ENCODE results near the gene TSGA10. TPM values are rescaled to one million over a fixed set of nuclear protein-coding genes. Genes with fewer than 3 reads are reported as not detected.
"Not testable (repeated sequence)": the region's sequence is repeated elsewhere in the genome, so short reads cannot be mapped to it uniquely, and the experiment has no call there.

TSGA10 gene
- polyA plus RNA-seq, 2 donors: 1.7 to 3.2 TPM

DNA sequence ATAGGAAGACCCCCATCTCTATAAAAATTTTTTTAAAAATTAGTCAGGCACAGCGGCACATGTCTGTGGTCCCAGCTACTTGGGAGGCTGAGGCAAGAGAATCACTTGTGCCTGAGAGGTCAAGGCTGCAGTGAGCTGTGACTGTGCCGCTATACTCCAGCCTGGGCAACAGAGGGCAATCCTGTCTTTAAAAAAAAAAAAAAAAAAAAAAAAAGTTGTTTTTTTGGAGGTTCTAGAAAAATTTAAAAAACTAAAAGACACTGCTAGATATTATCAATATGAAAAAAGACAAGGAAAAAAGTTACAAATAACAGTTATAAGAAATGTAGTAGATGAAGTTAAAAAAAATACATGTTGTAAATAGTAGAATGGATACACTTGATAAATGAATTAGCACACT lies 69.3 kb downstream of the TSGA10 start:
- Histone ChIP-seq H3K36me3 (ENCODE audit: control insufficient read depth in 2 of 2, insufficient read depth in 2 of 2, low read length in 1 of 2) (no peaks in the 10 kb centered on the region), H3K27ac (ENCODE audit: low read depth in 2 of 2, low read length in 1 of 2) (no peak overlapping the region), H3K4me3 (ENCODE audit: low read depth in 1 of 2, low read length in 2 of 2) (no peak overlapping the region), H3K4me1 (ENCODE audit: control insufficient read depth in 2 of 2, insufficient read depth in 2 of 2, low read length in 1 of 2) (no peaks in the 10 kb centered on the region), H3K9me3 (ENCODE audit: control insufficient read depth in 2 of 2, insufficient read depth in 1 of 2, low read depth in 1 of 2, low read length in 1 of 2) (no peaks in the 10 kb centered on the region), H3K27me3 (ENCODE audit: control insufficient read depth in 1 of 2, insufficient read depth in 2 of 2, low read length in 2 of 2) (no peaks in the 10 kb centered on the region)
- WGBS, 2 donors: 89 to 91% methylated on average over 2 of the region's 2 CpGs

DNA sequence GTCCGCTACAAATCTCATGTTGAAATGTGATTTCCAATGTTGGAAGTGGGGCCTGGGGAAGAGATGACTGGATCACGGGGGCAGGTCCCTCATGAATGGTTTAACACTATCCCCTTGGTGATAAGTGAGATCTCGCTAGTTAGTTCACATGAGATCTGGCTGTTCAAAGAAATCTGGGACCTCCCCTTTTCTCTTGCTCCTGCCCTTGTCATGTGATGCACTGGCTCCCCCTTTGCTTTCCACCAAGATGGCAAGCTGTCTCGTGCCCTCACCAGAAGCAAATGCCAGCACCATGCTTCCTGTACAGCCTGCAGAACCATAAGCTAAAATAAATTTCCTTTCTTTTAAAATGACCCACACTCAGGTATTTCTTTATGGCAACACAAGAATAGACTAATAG lies 70.5 kb downstream of the TSGA10 start:
- 72 to 78% methylated on average over 4 of the region's 4 CpGs for WGBS, 2 donors
- Histone ChIP-seq H3K4me1 (ENCODE audit: control insufficient read depth in 2 of 2, insufficient read depth in 2 of 2, low read length in 1 of 2) (no peaks in the 10 kb centered on the region), H3K27ac (ENCODE audit: low read depth in 2 of 2, low read length in 1 of 2) (no peak overlapping the region), H3K4me3 (ENCODE audit: low read depth in 1 of 2, low read length in 2 of 2) (no peak overlapping the region), H3K9me3 (ENCODE audit: control insufficient read depth in 2 of 2, insufficient read depth in 1 of 2, low read depth in 1 of 2, low read length in 1 of 2) (no peaks in the 10 kb centered on the region), H3K27me3 (ENCODE audit: control insufficient read depth in 1 of 2, insufficient read depth in 2 of 2, low read length in 2 of 2) (no peaks in the 10 kb centered on the region), H3K36me3 (ENCODE audit: control insufficient read depth in 2 of 2, insufficient read depth in 2 of 2, low read length in 1 of 2) (no peaks in the 10 kb centered on the region)

DNA sequence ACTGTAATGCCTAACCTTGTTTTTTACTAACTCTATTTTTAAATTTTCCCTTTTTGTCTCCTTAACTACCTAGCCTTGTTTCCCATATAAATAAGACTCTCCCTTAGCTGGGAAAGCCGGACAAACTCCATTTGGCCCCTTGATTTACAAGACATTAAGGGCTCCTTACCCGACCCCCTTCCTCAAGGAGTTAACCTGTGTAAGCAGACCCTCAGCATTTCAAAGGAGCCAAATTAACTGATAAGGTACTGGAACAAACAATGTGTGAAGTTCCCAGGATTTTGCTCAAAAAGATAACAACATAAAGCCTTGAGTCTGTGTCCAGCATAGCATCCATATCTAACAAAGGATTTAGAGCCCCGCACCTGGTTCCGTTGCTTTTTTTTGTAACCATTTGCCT lies 72.9 kb downstream of the TSGA10 start:
- Histone ChIP-seq H3K27me3 (ENCODE audit: control insufficient read depth in 1 of 2, insufficient read depth in 2 of 2, low read length in 2 of 2) (no peaks in the 10 kb centered on the region), H3K36me3 (ENCODE audit: control insufficient read depth in 2 of 2, insufficient read depth in 2 of 2, low read length in 1 of 2) (no peaks in the 10 kb centered on the region), H3K27ac (ENCODE audit: low read depth in 2 of 2, low read length in 1 of 2) (no peak overlapping the region), H3K9me3 (ENCODE audit: control insufficient read depth in 2 of 2, insufficient read depth in 1 of 2, low read depth in 1 of 2, low read length in 1 of 2) (no peaks in the 10 kb centered on the region), H3K4me1 (ENCODE audit: control insufficient read depth in 2 of 2, insufficient read depth in 2 of 2, low read length in 1 of 2) (no peaks in the 10 kb centered on the region), H3K4me3 (ENCODE audit: low read depth in 1 of 2, low read length in 2 of 2) (no peak overlapping the region)
- WGBS, 2 donors: 59 to 65% methylated on average over 4 of the region's 4 CpGs

DNA sequence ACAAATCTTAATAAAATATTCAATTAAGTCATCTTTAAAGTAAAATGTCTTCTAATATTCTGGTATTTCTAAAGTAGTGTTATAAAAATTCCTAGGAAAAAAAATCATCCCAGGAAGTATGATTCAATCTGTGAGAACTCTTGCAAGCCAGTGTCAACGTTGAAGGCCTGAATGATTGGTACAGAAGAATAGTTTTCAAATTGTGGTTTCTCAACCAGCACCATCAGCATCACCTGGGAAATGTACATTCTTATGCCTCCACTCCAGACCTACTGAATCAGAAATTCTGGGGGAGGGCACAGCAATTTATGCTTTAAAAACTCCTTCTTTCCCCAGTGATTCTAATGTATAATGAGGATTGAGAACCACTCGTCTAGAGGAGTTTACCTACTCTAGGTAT lies 75.5 kb downstream of the TSGA10 start:
- H3K27me3 ChIP-seq (ENCODE audit: control insufficient read depth in 1 of 2, insufficient read depth in 2 of 2, low read length in 2 of 2): no peaks in the 10 kb centered on the region
- H3K4me3 ChIP-seq (ENCODE audit: low read depth in 1 of 2, low read length in 2 of 2): no peak overlapping the region
- no peaks in the 10 kb centered on the region for H3K4me1 ChIP-seq (ENCODE audit: control insufficient read depth in 2 of 2, insufficient read depth in 2 of 2, low read length in 1 of 2)
- H3K27ac ChIP-seq (ENCODE audit: low read depth in 2 of 2, low read length in 1 of 2): no peak overlapping the region
- H3K9me3 ChIP-seq (ENCODE audit: control insufficient read depth in 2 of 2, insufficient read depth in 1 of 2, low read depth in 1 of 2, low read length in 1 of 2): no peaks in the 10 kb centered on the region
- no peaks in the 10 kb centered on the region for H3K36me3 ChIP-seq (ENCODE audit: control insufficient read depth in 2 of 2, insufficient read depth in 2 of 2, low read length in 1 of 2)
- 58 to 67% methylated on average over 2 of the region's 2 CpGs for WGBS, 2 donors

DNA sequence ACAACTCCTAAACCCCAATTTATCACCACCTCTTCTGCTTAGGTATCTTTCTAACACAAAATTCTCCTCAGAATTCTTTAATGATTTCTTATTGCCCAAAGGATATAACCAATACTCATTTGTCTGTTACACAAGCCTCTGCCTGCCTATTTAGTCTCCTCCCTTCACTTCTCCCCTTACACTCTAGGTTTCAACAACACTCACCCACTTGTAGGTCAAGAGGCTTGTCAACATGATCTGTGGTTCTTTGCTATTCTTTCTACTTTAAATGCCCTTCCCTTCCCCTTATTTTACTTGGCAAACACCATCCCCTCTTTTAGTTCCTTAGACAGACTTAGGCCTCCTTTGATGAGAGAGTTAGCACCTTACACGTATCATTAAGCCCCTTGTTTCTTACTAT lies 82.2 kb downstream of the TSGA10 start:
- no peak overlapping the region for H3K4me3 ChIP-seq (ENCODE audit: low read depth in 1 of 2, low read length in 2 of 2)
- no peaks in the 10 kb centered on the region for H3K4me1 ChIP-seq (ENCODE audit: control insufficient read depth in 2 of 2, insufficient read depth in 2 of 2, low read length in 1 of 2)
- 70 to 88% methylated on average over 1 of the region's 1 CpG for whole genome bisulfite sequencing, 2 donors
- H3K9me3 ChIP-seq (ENCODE audit: control insufficient read depth in 2 of 2, insufficient read depth in 1 of 2, low read depth in 1 of 2, low read length in 1 of 2): no peaks in the 10 kb centered on the region
- no peaks in the 10 kb centered on the region for H3K36me3 ChIP-seq (ENCODE audit: control insufficient read depth in 2 of 2, insufficient read depth in 2 of 2, low read length in 1 of 2)
- H3K27ac ChIP-seq (ENCODE audit: low read depth in 2 of 2, low read length in 1 of 2): no peak overlapping the region
- H3K27me3 ChIP-seq (ENCODE audit: control insufficient read depth in 1 of 2, insufficient read depth in 2 of 2, low read length in 2 of 2): no peaks in the 10 kb centered on the region

DNA sequence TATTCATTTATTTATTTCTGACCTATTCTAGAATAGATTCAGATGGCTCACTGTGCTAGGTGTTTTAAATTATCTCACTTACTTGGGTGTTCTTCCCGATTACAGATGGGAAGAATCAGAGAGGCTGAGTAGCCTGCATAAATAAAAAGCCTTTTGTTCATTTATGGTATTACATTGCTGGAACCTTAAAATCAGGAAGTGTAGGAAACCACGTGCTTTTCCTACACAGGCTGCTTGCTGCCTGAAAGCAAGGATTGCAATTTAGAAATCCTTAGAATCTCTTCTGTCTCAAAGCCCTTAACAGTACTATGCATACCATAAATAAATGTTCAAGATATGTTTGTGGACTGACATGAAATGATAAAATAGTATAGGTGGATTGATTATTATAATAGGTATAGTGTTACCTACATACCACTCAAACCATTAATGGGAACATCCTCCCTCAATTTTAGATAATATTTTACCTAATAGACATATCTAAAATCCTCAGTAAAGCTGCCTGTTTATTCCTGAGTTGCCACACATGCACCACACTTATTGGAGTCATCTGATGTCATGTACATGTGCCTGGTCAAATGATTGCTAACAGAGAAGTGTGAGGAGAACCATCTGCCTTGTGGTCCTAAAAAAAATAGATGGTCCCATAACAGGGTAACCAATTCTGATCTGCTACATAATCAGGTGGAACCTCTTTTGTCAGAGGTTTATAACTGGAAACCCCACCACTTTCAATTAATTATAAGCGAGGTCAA lies 86.7 kb downstream of the TSGA10 start:
- Histone ChIP-seq H3K4me3 (ENCODE audit: low read depth in 1 of 2, low read length in 2 of 2) (no peak overlapping the region), H3K27me3 (ENCODE audit: control insufficient read depth in 1 of 2, insufficient read depth in 2 of 2, low read length in 2 of 2) (no peaks in the 10 kb centered on the region), H3K27ac (ENCODE audit: low read depth in 2 of 2, low read length in 1 of 2) (no peak overlapping the region), H3K4me1 (ENCODE audit: control insufficient read depth in 2 of 2, insufficient read depth in 2 of 2, low read length in 1 of 2) (no peaks in the 10 kb centered on the region), H3K36me3 (ENCODE audit: control insufficient read depth in 2 of 2, insufficient read depth in 2 of 2, low read length in 1 of 2) (no peaks in the 10 kb centered on the region), H3K9me3 (ENCODE audit: control insufficient read depth in 2 of 2, insufficient read depth in 1 of 2, low read depth in 1 of 2, low read length in 1 of 2) (no peaks in the 10 kb centered on the region)
- 77 to 78% methylated on average over 3 of the region's 3 CpGs for WGBS, 2 donors

DNA sequence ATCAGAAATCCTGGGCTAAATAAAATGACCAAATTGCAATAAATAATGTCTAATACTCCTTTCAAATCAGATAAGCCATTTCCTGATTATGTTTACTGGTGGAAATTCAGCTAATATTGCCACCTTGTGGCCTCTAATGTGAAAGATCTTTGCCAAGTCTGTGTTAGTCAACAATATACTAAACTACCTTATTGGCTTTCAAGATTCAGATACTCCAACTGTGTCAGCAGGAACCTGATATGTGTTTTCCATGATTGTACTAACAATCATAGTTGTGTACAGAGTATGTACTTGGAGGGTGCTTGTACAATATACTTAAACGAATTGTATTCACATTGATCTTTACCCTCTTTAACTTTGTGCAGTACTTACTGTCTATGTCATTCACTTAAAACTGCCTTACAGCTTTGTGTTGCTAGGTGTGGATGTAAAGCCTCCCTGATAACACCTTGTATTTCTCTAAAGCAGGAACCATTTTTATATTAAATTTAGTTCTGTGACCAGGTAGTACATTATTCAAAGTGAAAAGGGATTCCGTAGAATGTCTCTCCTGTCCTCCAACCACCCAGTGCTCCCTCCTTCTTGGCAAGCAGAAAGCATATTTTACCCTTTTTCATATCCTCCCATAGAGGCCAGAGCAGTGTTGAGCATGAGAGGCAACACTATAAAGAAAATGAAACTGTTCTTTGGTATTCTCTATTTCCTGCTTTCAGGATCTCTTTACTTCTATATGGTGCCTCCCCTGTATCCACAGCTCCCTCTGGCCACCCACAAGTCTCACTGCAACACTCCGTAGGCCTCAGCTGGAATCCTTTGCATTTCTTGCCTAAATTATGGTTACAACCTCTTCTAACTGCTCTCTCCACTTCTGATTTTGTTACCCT lies 88.4 kb downstream of the TSGA10 start:
- H3K36me3 ChIP-seq (ENCODE audit: control insufficient read depth in 2 of 2, insufficient read depth in 2 of 2, low read length in 1 of 2): no peaks in the 10 kb centered on the region
- peak overlapping the region in 1 of 2 donors; percentile 61 for H3K27ac ChIP-seq (ENCODE audit: low read depth in 2 of 2, low read length in 1 of 2)
- H3K27me3 ChIP-seq (ENCODE audit: control insufficient read depth in 1 of 2, insufficient read depth in 2 of 2, low read length in 2 of 2): no peaks in the 10 kb centered on the region
- 34 to 39% methylated on average over 3 of the region's 3 CpGs for WGBS, 2 donors
- H3K9me3 ChIP-seq (ENCODE audit: control insufficient read depth in 2 of 2, insufficient read depth in 1 of 2, low read depth in 1 of 2, low read length in 1 of 2): no peaks in the 10 kb centered on the region
- H3K4me1 ChIP-seq (ENCODE audit: control insufficient read depth in 2 of 2, insufficient read depth in 2 of 2, low read length in 1 of 2): no peaks in the 10 kb centered on the region
- peak overlapping the region in 1 of 2 donors; percentile 16 for H3K4me3 ChIP-seq (ENCODE audit: low read depth in 1 of 2, low read length in 2 of 2)

DNA sequence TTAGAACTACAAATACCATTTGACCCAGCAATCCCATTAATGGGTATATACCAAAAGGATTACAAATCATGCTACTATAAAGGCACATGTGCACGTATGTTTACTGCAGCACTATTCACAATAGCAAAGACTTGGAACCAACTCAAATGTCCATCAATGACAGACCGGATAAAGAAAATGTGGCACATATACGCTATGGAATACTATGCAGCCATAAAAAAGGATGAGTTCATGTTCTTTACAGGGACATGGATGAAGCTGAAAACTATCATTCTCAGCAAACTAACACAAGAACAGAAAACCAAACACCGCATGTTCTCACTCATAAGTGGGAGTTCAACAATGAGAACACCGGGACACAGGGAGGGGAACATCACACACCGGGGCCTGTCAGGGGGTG lies 105.6 kb downstream of the TSGA10 start:
- 94 to 96% methylated on average over 6 of the region's 6 CpGs for WGBS, 2 donors
- H3K36me3 ChIP-seq (ENCODE audit: control insufficient read depth in 2 of 2, insufficient read depth in 2 of 2, low read length in 1 of 2); H3K4me1 ChIP-seq (ENCODE audit: control insufficient read depth in 2 of 2, insufficient read depth in 2 of 2, low read length in 1 of 2); H3K27me3 ChIP-seq (ENCODE audit: control insufficient read depth in 1 of 2, insufficient read depth in 2 of 2, low read length in 2 of 2); H3K9me3 ChIP-seq (ENCODE audit: control insufficient read depth in 2 of 2, insufficient read depth in 1 of 2, low read depth in 1 of 2, low read length in 1 of 2); H3K4me3 ChIP-seq (ENCODE audit: low read depth in 1 of 2, low read length in 2 of 2); H3K27ac ChIP-seq (ENCODE audit: low read depth in 2 of 2, low read length in 1 of 2): not testable (repeated sequence)

DNA sequence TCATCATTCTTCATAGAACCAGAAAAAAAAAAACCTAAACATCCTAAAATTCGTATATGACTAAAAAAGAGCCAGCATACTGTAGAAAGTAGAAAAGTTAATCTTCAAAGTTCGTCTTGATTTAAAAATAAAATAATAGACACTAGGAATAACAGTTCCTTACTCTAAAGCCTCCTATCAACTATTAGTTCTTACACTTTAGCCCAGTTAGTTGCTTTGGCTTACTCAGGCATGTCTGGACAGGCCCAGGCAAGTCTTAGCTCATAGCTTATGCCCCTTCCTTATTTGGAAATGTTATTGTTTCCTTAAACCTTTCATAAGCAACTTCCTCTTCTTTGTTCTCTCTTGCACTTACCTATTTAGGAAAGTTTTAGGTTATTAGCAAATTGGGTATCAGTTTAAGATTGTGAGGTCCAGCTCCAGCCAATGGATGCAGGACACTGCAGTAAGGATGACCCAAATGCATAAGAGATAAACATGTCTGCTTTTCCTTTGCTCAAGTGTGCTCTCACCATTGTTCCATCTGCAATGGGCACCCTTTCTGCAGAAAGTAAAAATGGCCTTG lies 113.9 kb downstream of the TSGA10 start:
- not testable (repeated sequence) for H3K27me3 ChIP-seq (ENCODE audit: control insufficient read depth in 1 of 2, insufficient read depth in 2 of 2, low read length in 2 of 2); H3K4me3 ChIP-seq (ENCODE audit: low read depth in 1 of 2, low read length in 2 of 2); H3K27ac ChIP-seq (ENCODE audit: low read depth in 2 of 2, low read length in 1 of 2); H3K36me3 ChIP-seq (ENCODE audit: control insufficient read depth in 2 of 2, insufficient read depth in 2 of 2, low read length in 1 of 2); H3K4me1 ChIP-seq (ENCODE audit: control insufficient read depth in 2 of 2, insufficient read depth in 2 of 2, low read length in 1 of 2); H3K9me3 ChIP-seq (ENCODE audit: control insufficient read depth in 2 of 2, insufficient read depth in 1 of 2, low read depth in 1 of 2, low read length in 1 of 2)
- 71 to 73% methylated on average over 2 of the region's 2 CpGs for WGBS, 2 donors
